ENCODE measurements around the gene TBC1D1.

GRCh38 chr4:38125816-38126215 lies 234.9 kb downstream of the TBC1D1 start:
- TF ChIP-seq POLR2A (IDR thresholded peaks at IDR 0.05), result no peak
- TF ChIP-seq, protein P1, sequence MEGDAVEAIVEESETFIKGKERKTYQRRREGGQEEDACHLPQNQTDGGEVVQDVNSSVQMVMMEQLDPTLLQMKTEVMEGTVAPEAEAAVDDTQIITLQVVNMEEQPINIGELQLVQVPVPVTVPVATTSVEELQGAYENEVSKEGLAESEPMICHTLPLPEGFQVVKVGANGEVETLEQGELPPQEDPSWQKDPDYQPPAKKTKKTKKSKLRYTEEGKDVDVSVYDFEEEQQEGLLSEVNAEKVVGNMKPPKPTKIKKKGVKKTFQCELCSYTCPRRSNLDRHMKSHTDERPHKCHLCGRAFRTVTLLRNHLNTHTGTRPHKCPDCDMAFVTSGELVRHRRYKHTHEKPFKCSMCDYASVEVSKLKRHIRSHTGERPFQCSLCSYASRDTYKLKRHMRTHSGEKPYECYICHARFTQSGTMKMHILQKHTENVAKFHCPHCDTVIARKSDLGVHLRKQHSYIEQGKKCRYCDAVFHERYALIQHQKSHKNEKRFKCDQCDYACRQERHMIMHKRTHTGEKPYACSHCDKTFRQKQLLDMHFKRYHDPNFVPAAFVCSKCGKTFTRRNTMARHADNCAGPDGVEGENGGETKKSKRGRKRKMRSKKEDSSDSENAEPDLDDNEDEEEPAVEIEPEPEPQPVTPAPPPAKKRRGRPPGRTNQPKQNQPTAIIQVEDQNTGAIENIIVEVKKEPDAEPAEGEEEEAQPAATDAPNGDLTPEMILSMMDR (IDR thresholded peaks at IDR 0.05), result no peak
